Activated naive CD4-positive, alpha-beta T cell treated with anti-CD3 and anti-CD28 coated beads for 36 hours (primary cell): ENCODE results near the gene SEPTIN11. TPM values are rescaled to one million over a fixed set of nuclear protein-coding genes. Genes with fewer than 3 reads are reported as not detected.
"Not testable (repeated sequence)": the region's sequence is repeated elsewhere in the genome, so short reads cannot be mapped to it uniquely, and the experiment has no call there.

ENCODE experiments used
- CTCF ChIA-PET: fragments of 350-600 bp; sonication (Branson Sonifier 250); formaldehyde crosslinking; loops from one replicate; lab custom pipeline; 2021; ENCODE audit warnings: antibody characterized with exemption; lab: Charles Lee
- DNase-seq: peaks from one replicate; pipeline ENCODE4 v3.0.0-alpha.2; 2020
- H3K27ac Mint-ChIP-seq: one replicate; pipeline ENCODE4 v1.8.0; 2021; ENCODE audit warnings: mild to moderate bottlenecking, mixed read lengths
- H3K27me3 Mint-ChIP-seq: one replicate; pipeline ENCODE4 v1.8.0; 2021; ENCODE audit warnings: low read depth, mixed read lengths
- H3K36me3 Mint-ChIP-seq: one replicate; pipeline ENCODE4 v1.8.0; 2021; ENCODE audit warnings: low read depth, mixed read lengths
- H3K4me1 Mint-ChIP-seq: one replicate; pipeline ENCODE4 v1.8.0; 2021; ENCODE audit warnings: low read depth, mixed read lengths
- H3K4me3 Mint-ChIP-seq: one replicate; pipeline ENCODE4 v1.8.0; 2021; ENCODE audit warnings: mild to moderate bottlenecking, moderate library complexity, mixed read lengths
- H3K9me3 Mint-ChIP-seq: one replicate; pipeline ENCODE4 v1.8.0; 2021; ENCODE audit warnings: mixed read lengths
- intact Hi-C: fragments of 100-400 bp; cut with micrococcal nuclease; formaldehyde crosslinking; loops from one replicate; pipeline ENCODE4 v1.15.1; 2023
- total RNA-seq, 2 experiments: library from RNA; stranded (reverse); gene quantifications; one replicate each; pipeline ENCODE4 v1.2.3, GENCODE V29; 2021

Gene SEPTIN11
- total RNA-seq, 2 experiments from 2014 or later = 24.0 TPM

- intact Hi-C loops = no loop called here
These were observed 4.9 kb downstream of the SEPTIN11 start for GRCh38 chr4:76954489-76954888.

GRCh38 chr4:76955182-76955581 lies 5.6 kb downstream of the SEPTIN11 start:
- Mint-ChIP-seq H3K9me3 (no peaks in the 10 kb centered on the region), H3K27me3 (peaks cover 34% of the 10 kb centered on the region), H3K4me3 (no peak overlapping the region), H3K4me1 (peaks cover 17% of the 10 kb centered on the region), H3K36me3 (no peaks in the 10 kb centered on the region), H3K27ac (no peak overlapping the region)
- CTCF ChIA-PET = no interaction called here
- intact Hi-C loops = no loop called here
- no peak for DNase-seq

More at GRCh38 chr4:76954489-76954888, 4.9 kb downstream of the SEPTIN11 start:
- Mint-ChIP-seq H3K4me3 (no peak overlapping the region), H3K27ac (no peak overlapping the region), H3K4me1 (peaks cover 12% of the 10 kb centered on the region), H3K27me3 (peaks cover 34% of the 10 kb centered on the region), H3K36me3 (no peaks in the 10 kb centered on the region), H3K9me3 (no peaks in the 10 kb centered on the region)
- CTCF ChIA-PET = no interaction called here
- DNase-seq = no peak

GRCh38 chr4:76957004-76957738 lies 7.6 kb downstream of the SEPTIN11 start:
- H3K36me3 Mint-ChIP-seq = no peaks in the 10 kb centered on the region
- peaks cover 24% of the 10 kb centered on the region for H3K27me3 Mint-ChIP-seq
- intact Hi-C loops = no loop called here
- no peak overlapping the region for H3K27ac Mint-ChIP-seq
- no peak for DNase-seq
- H3K9me3 Mint-ChIP-seq = no peaks in the 10 kb centered on the region
- CTCF ChIA-PET = interaction anchor here (0.7 to 1.0 kb wide), 2 partner anchors 51 to 89 kb away, joined by 3 to 4 read pairs; no protein-coding TSS in a partner anchor
- H3K4me1 Mint-ChIP-seq = peaks cover 18% of the 10 kb centered on the region
- H3K4me3 Mint-ChIP-seq = no peak overlapping the region

GRCh38 chr4:76958891-76959290 lies 9.3 kb downstream of the SEPTIN11 start:
- intact Hi-C loops = no loop called here
- Mint-ChIP-seq H3K4me1 (peaks cover 16% of the 10 kb centered on the region), H3K27me3 (peaks cover 13% of the 10 kb centered on the region), H3K36me3 (no peaks in the 10 kb centered on the region), H3K4me3 (no peak overlapping the region), H3K9me3 (no peaks in the 10 kb centered on the region), H3K27ac (no peak overlapping the region)
- no peak for DNase-seq
- CTCF ChIA-PET = interaction anchor here (0.7 kb wide), 1 partner anchor 62 kb away, joined by 4 read pairs; no protein-coding TSS in a partner anchor

GRCh38 chr4:76960014-76960413 lies 10.5 kb downstream of the SEPTIN11 start:
- peaks cover 2% of the 10 kb centered on the region for H3K9me3 Mint-ChIP-seq
- H3K36me3 Mint-ChIP-seq = no peaks in the 10 kb centered on the region
- intact Hi-C loops = loop anchor here (1.0 kb wide), 3 partner anchors 10 to 66 kb away; no protein-coding TSS in a partner anchor
- peaks cover 19% of the 10 kb centered on the region for H3K4me1 Mint-ChIP-seq
- H3K27ac Mint-ChIP-seq = no peak overlapping the region
- no peak overlapping the region for H3K4me3 Mint-ChIP-seq
- DNase-seq = peak; percentile 10
- peaks cover 5% of the 10 kb centered on the region for H3K27me3 Mint-ChIP-seq
- CTCF ChIA-PET = interaction anchor here (0.7 to 1.4 kb wide), 3 partner anchors 67 to 243 kb away, joined by 3 to 4 read pairs (median 3); no protein-coding TSS in a partner anchor

GRCh38 chr4:76962406-76963130 lies 13.0 kb downstream of the SEPTIN11 start:
- no peaks in the 10 kb centered on the region for H3K36me3 Mint-ChIP-seq
- CTCF ChIA-PET = interaction anchor here (0.7 kb wide), 2 partner anchors 70 to 281 kb away, joined by 3 read pairs; no protein-coding TSS in a partner anchor
- peaks cover 19% of the 10 kb centered on the region for H3K4me1 Mint-ChIP-seq

GRCh38 chr4:76963131-76963750 lies 13.7 kb downstream of the SEPTIN11 start:
- intact Hi-C loops = no loop called here
- Mint-ChIP-seq H3K27ac (no peak overlapping the region), H3K4me3 (no peak overlapping the region), H3K27me3 (no peaks in the 10 kb centered on the region), H3K9me3 (peaks cover 2% of the 10 kb centered on the region), H3K4me1 (peaks cover 19% of the 10 kb centered on the region), H3K36me3 (no peaks in the 10 kb centered on the region)
- CTCF ChIA-PET = no interaction called here
- no peak for DNase-seq

More at GRCh38 chr4:76962406-76963130, 13.0 kb downstream of the SEPTIN11 start:
- H3K27me3 Mint-ChIP-seq = no peaks in the 10 kb centered on the region
- peaks cover 2% of the 10 kb centered on the region for H3K9me3 Mint-ChIP-seq
- no peak overlapping the region for H3K4me3 Mint-ChIP-seq
- intact Hi-C loops = no loop called here
- DNase-seq = no peak
- H3K27ac Mint-ChIP-seq = no peak overlapping the region

GRCh38 chr4:76963927-76964326 lies 14.4 kb downstream of the SEPTIN11 start:
- DNase-seq, H3K4me3 Mint-ChIP-seq, H3K9me3 Mint-ChIP-seq, H3K27ac Mint-ChIP-seq, H3K36me3 Mint-ChIP-seq, intact Hi-C loops, CTCF ChIA-PET, H3K27me3 Mint-ChIP-seq: not testable (repeated sequence)
- peaks cover 19% of the 10 kb centered on the region for H3K4me1 Mint-ChIP-seq

GRCh38 chr4:76964769-76965168 lies 15.2 kb downstream of the SEPTIN11 start:
- CTCF ChIA-PET = no interaction called here

GRCh38 chr4:76965866-76966579 lies 16.5 kb downstream of the SEPTIN11 start:
- Mint-ChIP-seq H3K27ac (no peak overlapping the region), H3K9me3 (peaks cover 2% of the 10 kb centered on the region), H3K4me3 (no peak overlapping the region), H3K36me3 (no peaks in the 10 kb centered on the region), H3K4me1 (peaks cover 7% of the 10 kb centered on the region), H3K27me3 (no peaks in the 10 kb centered on the region)
- intact Hi-C loops = loop anchor here (2.0 kb wide), 1 partner anchor 15 kb away; no protein-coding TSS in a partner anchor
- DNase-seq = no peak
- CTCF ChIA-PET = no interaction called here

More at GRCh38 chr4:76964769-76965168, 15.2 kb downstream of the SEPTIN11 start:
- no peak overlapping the region for H3K27ac Mint-ChIP-seq
- intact Hi-C loops = no loop called here
- peaks cover 15% of the 10 kb centered on the region for H3K4me1 Mint-ChIP-seq
- H3K27me3 Mint-ChIP-seq = no peaks in the 10 kb centered on the region
- DNase-seq = no peak
- no peak overlapping the region for H3K4me3 Mint-ChIP-seq
- peaks cover 2% of the 10 kb centered on the region for H3K9me3 Mint-ChIP-seq
- H3K36me3 Mint-ChIP-seq = no peaks in the 10 kb centered on the region

- no peak for DNase-seq
- CTCF ChIA-PET = no interaction called here
- H3K4me1 Mint-ChIP-seq = peaks cover 7% of the 10 kb centered on the region
- intact Hi-C loops = no loop called here
- H3K36me3 Mint-ChIP-seq = no peaks in the 10 kb centered on the region
- no peak overlapping the region for H3K27ac Mint-ChIP-seq
- H3K27me3 Mint-ChIP-seq = no peaks in the 10 kb centered on the region
- peaks cover 2% of the 10 kb centered on the region for H3K9me3 Mint-ChIP-seq
- no peak overlapping the region for H3K4me3 Mint-ChIP-seq
These were observed 19.4 kb downstream of the SEPTIN11 start for GRCh38 chr4:76968937-76969336.

GRCh38 chr4:76969495-76969894 lies 19.9 kb downstream of the SEPTIN11 start:
- H3K36me3 Mint-ChIP-seq = no peaks in the 10 kb centered on the region
- intact Hi-C loops = no loop called here
- H3K27me3 Mint-ChIP-seq = no peaks in the 10 kb centered on the region
- no peak for DNase-seq
- peaks cover 7% of the 10 kb centered on the region for H3K4me1 Mint-ChIP-seq
- CTCF ChIA-PET = no interaction called here
- no peak overlapping the region for H3K27ac Mint-ChIP-seq
- no peak overlapping the region for H3K4me3 Mint-ChIP-seq
- H3K9me3 Mint-ChIP-seq = no peaks in the 10 kb centered on the region
